Activated CD4-positive, alpha-beta T cell treated with anti-CD3 and anti-CD28 coated beads, Interleukin-2, amount 10 ng/mL, durations not matched to agents 24 days and 14 days (primary cell): ENCODE data around the gene PALLD. TPM values are rescaled to one million over a fixed set of nuclear protein-coding genes. Genes with fewer than 3 reads are reported as not detected.
A peak's percentile ranks its signal among the peaks of the same experiment; 100 is the strongest.

Experiments used
- DNase-seq: peaks from one replicate; pipeline ENCODE4 v3.0.0; 2022
- H3K27ac Mint-ChIP-seq: one replicate; pipeline ENCODE4 v1.8.0; 2022; ENCODE audit warnings: mild to moderate bottlenecking, mixed read lengths
- H3K27me3 Mint-ChIP-seq: one replicate; pipeline ENCODE4 v1.8.0; 2022; ENCODE audit warnings: mixed read lengths
- H3K36me3 Mint-ChIP-seq: one replicate; pipeline ENCODE4 v1.8.0; 2022; ENCODE audit warnings: low read depth, mild to moderate bottlenecking, mixed read lengths
- H3K4me1 Mint-ChIP-seq: one replicate; pipeline ENCODE4 v1.8.0; 2021; ENCODE audit warnings: mixed read lengths
- H3K4me3 Mint-ChIP-seq: one replicate; pipeline ENCODE4 v1.8.0; 2022; ENCODE audit warnings: mild to moderate bottlenecking, moderate library complexity, mixed read lengths
- H3K9me3 Mint-ChIP-seq: one replicate; pipeline ENCODE4 v1.8.0; 2021; ENCODE audit warnings: mixed read lengths
- intact Hi-C: fragments of 100-400 bp; cut with micrococcal nuclease; formaldehyde crosslinking; loops from one replicate; pipeline ENCODE4 v1.15.1; 2023
- total RNA-seq: library from RNA; stranded (reverse); gene quantifications from 2 replicates; pipeline ENCODE4 v1.2.3, GENCODE V29; 2022

Gene PALLD
- total RNA-seq, 1 donor from 2014 or later = 34.3 TPM

DNA sequence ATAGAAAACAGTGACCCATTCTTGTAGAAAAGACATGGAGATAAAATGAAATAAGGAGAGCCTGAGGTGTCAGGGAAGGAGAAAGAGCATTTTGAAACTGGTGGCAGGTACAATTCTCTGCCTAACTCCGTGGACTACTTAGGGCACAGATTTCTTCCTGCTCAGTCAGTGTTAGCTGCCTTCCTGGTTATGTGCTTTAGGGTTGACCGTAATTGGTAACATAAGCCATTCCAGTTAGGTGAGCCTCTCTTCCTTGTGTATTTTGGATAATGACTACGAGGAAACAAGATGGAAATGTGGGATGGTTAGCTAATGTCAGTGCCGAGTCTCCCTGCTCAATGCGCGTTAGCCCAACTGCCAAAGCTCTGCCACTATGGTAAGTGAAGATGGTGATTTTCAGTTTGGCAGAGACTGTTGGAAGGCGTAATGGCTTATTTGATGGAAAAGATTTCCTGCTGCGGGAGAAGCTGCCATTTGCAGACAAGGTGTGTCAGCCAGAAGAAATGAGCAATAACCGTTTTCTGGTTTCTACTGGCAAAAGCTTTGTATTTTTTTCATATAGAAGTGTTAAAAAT is 339.1 kb downstream of the PALLD start:
- DNase-seq = no peak
- no peaks in the 10 kb centered on the region for H3K9me3 Mint-ChIP-seq
- peaks cover 35% of the 10 kb centered on the region for H3K4me1 Mint-ChIP-seq
- no peak overlapping the region for H3K27ac Mint-ChIP-seq
- peaks cover 32% of the 10 kb centered on the region for H3K27me3 Mint-ChIP-seq
- intact Hi-C loops = loop anchor here (10.0 kb wide), 1 partner anchor 351 kb away; the partner anchor contains the start of gene DDX60L
- H3K4me3 Mint-ChIP-seq = no peak overlapping the region
- peaks cover 6% of the 10 kb centered on the region for H3K36me3 Mint-ChIP-seq

DNA sequence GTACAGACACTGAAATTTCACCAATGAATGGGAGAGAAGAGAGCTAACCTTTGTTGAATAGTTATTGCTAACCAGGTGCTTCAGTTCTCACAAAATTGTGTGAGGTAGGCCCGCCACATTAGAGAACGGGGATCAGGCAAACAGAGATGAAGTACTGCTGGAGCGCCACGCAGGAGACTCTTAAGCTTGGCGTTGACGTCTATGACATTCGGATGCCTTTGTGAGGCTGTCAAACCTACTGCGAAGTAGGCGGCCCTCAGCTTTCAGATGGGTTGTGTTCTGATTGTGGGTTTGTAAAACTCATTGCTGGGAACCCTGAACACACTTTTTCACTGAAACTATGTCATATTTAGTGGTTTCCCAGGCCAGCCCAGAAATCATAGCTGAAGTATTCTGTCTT is 339.6 kb downstream of the PALLD start:
- Mint-ChIP-seq H3K27me3 (peaks cover 30% of the 10 kb centered on the region), H3K4me1 (peaks cover 32% of the 10 kb centered on the region), H3K9me3 (no peaks in the 10 kb centered on the region), H3K27ac (no peak overlapping the region), H3K4me3 (no peak overlapping the region), H3K36me3 (peaks cover 6% of the 10 kb centered on the region)
- DNase-seq = no peak
- intact Hi-C loops = loop anchor here (10.0 kb wide), 1 partner anchor 352 kb away; the partner anchor contains the start of gene DDX60L

DNA sequence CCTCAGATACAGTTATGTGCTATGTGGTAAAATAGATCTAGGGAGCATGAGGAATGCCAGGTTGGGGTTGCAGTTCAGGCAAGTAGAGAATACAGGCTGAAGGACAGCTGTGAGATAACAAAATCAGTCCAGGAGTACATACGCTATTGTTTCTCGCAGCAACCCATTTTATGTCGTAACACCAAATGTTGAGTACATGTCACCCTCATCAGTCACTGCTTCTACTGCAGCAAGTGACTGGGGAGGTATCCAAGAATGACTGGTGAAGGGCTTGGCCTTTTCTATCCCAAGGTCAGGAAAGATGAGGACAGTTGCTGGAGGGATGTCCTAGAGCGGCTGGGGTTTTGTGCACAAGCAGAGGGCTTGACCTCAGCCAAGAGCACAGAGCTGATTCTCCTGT is 341.1 kb downstream of the PALLD start:
- DNase-seq = no peak
- Mint-ChIP-seq H3K9me3 (no peaks in the 10 kb centered on the region), H3K4me3 (no peak overlapping the region), H3K27me3 (peaks cover 28% of the 10 kb centered on the region), H3K4me1 (peaks cover 35% of the 10 kb centered on the region), H3K27ac (no peak overlapping the region), H3K36me3 (peaks cover 6% of the 10 kb centered on the region)
- intact Hi-C loops = loop anchor here (1.0 to 10.0 kb wide), 2 partner anchors 26 to 353 kb away; partner anchors contain the start of gene DDX60L

DNA sequence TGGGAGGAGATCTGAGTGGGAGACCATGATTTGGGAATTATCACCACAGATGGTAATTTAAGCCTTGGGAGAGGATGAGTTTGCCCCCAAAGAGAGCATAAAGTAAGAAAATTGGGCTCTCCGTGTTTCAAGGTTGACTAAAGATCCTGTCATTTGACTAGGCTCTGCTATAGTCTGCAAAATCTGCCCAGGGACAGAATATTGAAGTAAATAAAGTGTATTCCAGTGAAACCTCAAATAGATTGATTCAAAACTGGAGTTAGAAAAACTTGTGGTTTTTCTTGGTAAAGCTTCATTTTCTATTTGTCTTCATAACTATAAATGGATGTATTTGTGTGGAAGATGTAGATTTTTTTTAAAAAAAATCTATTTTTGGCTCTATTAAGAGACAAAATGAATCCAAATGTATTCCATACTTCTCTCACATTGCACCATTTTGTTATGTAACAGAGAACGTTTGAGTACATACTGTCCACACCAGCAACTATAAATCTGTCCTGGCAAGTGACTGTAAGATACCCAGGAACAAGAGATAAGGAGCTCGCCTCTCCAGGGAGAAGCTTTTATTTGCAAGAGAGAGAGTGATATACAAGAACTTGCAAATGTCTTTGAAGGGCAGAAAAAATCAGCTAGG is 343.0 kb downstream of the PALLD start:
- H3K9me3 Mint-ChIP-seq = no peaks in the 10 kb centered on the region
- peaks cover 38% of the 10 kb centered on the region for H3K4me1 Mint-ChIP-seq
- peaks cover 6% of the 10 kb centered on the region for H3K36me3 Mint-ChIP-seq
- H3K4me3 Mint-ChIP-seq = peak overlapping the region; percentile 4
- H3K27me3 Mint-ChIP-seq = peaks cover 11% of the 10 kb centered on the region
- intact Hi-C loops = loop anchor here (10.0 kb wide), 1 partner anchor 355 kb away; the partner anchor contains the start of gene DDX60L
- DNase-seq = no peak
- H3K27ac Mint-ChIP-seq = peak overlapping the region; percentile 25

DNA sequence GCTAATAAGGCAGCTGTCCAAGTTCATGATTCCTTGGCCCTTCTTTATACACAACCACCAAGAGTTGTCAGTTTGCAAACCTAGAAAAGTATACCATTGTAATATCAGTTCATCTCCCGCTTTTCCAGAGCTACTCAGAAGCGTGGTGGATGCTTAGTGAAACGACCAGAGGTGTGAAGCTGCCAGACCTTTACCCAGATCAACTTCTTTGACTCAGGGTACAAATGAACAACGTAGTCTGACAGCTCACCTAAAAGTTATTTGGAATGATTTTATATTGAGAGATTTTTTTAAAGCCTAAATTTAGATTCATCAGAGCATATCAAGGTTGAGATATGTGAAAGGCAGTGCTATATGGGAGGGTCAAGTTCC is 343.5 kb downstream of the PALLD start:
- H3K4me3 Mint-ChIP-seq = no peak overlapping the region
- H3K4me1 Mint-ChIP-seq = peaks cover 38% of the 10 kb centered on the region
- no peak overlapping the region for H3K27ac Mint-ChIP-seq
- H3K27me3 Mint-ChIP-seq = peaks cover 7% of the 10 kb centered on the region
- no peaks in the 10 kb centered on the region for H3K9me3 Mint-ChIP-seq
- intact Hi-C loops = no loop called here
- H3K36me3 Mint-ChIP-seq = peaks cover 6% of the 10 kb centered on the region
- DNase-seq = no peak

DNA sequence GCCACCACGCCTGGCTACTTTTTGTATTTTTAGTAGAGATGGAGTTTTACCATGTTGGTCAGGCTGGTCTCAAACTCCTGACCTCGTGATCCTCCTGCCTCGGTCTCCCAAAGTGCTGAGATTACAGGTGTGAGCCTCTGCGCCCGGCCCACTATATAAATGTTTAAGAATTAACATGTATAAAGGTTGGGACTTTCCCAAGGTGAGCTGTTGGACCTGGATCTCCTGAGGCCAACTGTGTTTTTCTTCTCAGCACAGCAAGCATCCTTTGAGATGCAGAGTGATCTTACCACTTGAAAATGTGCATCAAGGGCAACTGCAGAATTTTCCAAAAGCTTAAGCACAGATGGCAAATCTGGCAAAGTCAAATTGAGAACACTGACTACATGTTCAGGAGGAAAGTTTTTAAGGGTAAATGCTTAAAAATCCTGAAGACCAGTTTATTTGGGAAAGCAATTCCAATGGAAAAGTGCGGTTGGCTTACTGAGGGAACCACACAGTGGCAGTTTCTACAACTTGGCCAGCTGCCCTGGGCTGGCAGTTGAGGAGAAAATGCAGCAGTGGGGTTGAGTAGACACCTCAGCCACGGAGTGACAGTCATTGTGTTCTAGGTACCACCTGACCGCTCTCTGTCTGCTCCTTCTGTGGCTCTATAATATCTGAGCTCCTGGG is 344.3 kb downstream of the PALLD start:
- intact Hi-C loops = no loop called here
- H3K36me3 Mint-ChIP-seq = peaks cover 6% of the 10 kb centered on the region

DNA sequence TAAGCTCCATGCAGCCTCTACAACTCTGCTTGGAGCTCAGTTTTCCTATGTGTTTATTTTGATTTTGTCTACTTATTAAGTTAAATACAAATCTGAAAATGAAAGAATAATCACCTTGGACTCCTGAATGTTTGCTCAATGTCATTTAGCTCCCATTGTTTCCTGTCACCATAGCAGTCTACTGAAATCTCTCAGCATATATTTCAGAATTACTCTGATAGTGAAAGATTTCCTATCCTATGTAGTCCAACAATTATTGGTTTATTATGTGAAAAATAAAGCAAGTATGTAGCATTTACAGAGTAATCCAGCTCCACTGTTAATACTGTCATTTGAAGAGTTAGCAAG is 344.8 kb downstream of the PALLD start:
- Mint-ChIP-seq H3K36me3 (peaks cover 6% of the 10 kb centered on the region), H3K4me1 (peaks cover 32% of the 10 kb centered on the region), H3K27me3 (peaks cover 4% of the 10 kb centered on the region), H3K9me3 (no peaks in the 10 kb centered on the region), H3K4me3 (peak overlapping the region; percentile 46), H3K27ac (no peak overlapping the region)
- intact Hi-C loops = no loop called here
- DNase-seq = no peak

More for the DNA sequence above, 344.3 kb downstream of the PALLD start:
- H3K27me3 Mint-ChIP-seq = peaks cover 4% of the 10 kb centered on the region
- DNase-seq = no peak
- no peak overlapping the region for H3K27ac Mint-ChIP-seq
- peak overlapping the region; percentile 46 for H3K4me3 Mint-ChIP-seq
- no peaks in the 10 kb centered on the region for H3K9me3 Mint-ChIP-seq
- H3K4me1 Mint-ChIP-seq = peaks cover 35% of the 10 kb centered on the region

DNA sequence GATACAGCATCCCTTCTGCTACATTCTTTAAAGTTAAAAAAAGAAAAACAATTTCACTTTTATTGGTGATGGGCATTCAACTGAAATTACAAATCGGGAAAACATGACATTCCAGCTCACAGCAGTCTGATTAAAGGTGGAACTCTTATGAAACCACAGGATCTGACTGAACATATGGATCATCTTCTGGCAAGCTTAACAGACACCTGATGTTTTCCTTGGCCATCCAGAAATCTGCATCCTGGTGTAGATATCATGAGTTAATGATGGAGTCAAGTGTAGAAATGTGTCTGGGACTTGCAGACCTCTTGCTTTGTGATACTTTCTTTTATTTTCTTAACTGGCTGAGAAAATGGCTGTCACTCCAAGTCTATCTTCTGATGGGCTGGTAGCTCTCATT is 345.3 kb downstream of the PALLD start:
- Mint-ChIP-seq H3K27me3 (peaks cover 4% of the 10 kb centered on the region), H3K36me3 (peaks cover 6% of the 10 kb centered on the region), H3K4me1 (peaks cover 28% of the 10 kb centered on the region), H3K27ac (no peak overlapping the region), H3K4me3 (no peak overlapping the region), H3K9me3 (no peaks in the 10 kb centered on the region)
- intact Hi-C loops = no loop called here
- no peak for DNase-seq

DNA sequence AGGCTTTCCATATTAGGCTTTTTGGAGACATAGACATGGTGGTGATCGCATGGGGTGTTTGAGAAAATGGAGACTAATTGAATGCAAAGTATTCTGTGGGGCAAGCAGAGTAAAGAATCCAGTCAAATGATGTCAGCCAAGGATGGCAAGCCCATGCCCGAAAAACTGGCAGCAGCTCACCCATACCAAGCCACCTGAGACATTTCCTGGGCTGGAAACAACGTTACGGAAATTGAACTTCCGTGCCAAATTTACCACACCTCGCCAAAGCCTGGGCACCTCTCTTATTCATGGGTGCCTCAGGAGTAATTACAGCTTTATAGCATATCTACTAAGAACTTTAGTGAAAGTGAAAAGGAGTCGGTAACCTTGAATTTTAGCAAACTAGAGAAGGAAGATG is 346.8 kb downstream of the PALLD start:
- no peak overlapping the region for H3K4me3 Mint-ChIP-seq
- peaks cover 4% of the 10 kb centered on the region for H3K27me3 Mint-ChIP-seq
- no peak overlapping the region for H3K27ac Mint-ChIP-seq
- DNase-seq = no peak
- H3K9me3 Mint-ChIP-seq = no peaks in the 10 kb centered on the region
- H3K36me3 Mint-ChIP-seq = no peaks in the 10 kb centered on the region
- intact Hi-C loops = no loop called here
- H3K4me1 Mint-ChIP-seq = peaks cover 24% of the 10 kb centered on the region

DNA sequence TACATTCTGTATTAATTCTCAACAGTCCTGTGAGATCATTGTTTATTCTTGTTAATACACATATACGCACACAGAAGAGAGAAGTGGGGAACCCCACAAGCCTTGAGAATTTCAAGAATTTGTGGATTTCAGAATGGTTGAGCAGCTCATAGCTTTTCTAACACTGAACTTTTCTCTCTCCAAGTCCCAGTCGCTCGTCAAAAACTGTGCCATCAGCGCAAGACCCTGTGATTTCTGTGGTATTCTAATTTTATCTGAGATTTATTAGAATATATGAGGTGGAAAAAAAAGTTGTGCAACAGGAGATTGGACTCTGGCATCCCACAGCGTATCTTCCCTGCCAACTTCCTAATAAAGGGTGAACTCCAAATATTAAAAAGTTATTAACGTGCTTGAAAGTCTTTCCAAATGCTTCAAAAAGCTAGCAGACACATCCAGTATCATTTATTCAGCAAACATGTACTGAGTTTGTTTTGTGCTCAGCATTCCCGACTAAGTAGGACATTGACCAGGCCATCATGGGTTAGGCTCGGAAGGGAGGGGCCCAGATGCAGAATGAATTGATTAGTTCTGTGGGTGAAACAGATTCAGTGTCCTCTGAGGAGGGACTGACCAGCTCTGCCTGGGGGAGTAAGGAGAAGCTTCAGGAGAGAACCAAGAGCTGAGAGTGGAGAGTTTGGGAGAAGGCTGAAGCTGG is 347.6 kb downstream of the PALLD start:
- no peak for DNase-seq
- no peak overlapping the region for H3K27ac Mint-ChIP-seq
- no peaks in the 10 kb centered on the region for H3K36me3 Mint-ChIP-seq
- no peaks in the 10 kb centered on the region for H3K9me3 Mint-ChIP-seq
- peaks cover 4% of the 10 kb centered on the region for H3K27me3 Mint-ChIP-seq
- no peak overlapping the region for H3K4me3 Mint-ChIP-seq
- intact Hi-C loops = no loop called here
- H3K4me1 Mint-ChIP-seq = peaks cover 26% of the 10 kb centered on the region

DNA sequence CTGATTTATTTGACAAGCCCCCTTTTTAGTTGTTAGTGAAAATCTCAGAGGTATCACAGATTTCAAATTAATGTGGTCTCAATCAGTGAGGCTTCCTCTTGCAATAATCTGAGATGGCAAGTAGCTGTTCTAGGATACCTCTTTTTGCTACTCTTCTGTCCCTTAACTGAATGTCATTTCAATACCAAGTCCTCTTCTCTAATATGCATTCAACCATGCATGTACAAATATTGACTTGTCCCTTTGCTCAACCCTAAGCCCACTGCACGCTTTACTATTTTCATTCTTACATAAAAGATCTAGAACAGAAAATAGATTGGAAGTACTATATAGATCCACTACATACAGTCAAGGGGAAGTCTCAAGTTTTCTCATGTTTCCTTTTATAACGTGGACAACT is 349.0 kb downstream of the PALLD start:
- peaks cover 20% of the 10 kb centered on the region for H3K4me1 Mint-ChIP-seq
- no peaks in the 10 kb centered on the region for H3K36me3 Mint-ChIP-seq
- intact Hi-C loops = no loop called here
- DNase-seq = no peak
- no peak overlapping the region for H3K4me3 Mint-ChIP-seq
- H3K27ac Mint-ChIP-seq = no peak overlapping the region
- H3K27me3 Mint-ChIP-seq = peaks cover 4% of the 10 kb centered on the region
- H3K9me3 Mint-ChIP-seq = no peaks in the 10 kb centered on the region

DNA sequence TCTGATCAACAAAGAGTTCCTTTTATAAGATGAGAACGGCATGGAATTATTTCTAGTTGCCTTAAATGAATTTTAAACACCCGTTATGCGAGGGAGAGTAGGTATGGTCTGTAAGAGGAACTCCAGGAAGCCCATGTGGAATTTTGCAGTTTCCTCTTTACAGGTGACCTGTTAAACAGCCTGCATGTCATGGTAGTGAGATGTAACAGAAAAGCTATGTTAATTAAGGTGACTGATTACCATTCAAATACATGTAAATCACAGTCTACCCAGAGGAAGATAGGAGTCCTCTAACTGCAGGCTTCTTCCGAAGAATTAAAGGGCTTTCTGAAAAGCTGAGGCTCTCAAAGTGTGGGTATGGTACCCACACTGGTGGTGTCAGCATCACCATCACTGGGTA is 349.6 kb downstream of the PALLD start:
- no peak for DNase-seq
- Mint-ChIP-seq H3K9me3 (no peaks in the 10 kb centered on the region), H3K4me1 (peaks cover 20% of the 10 kb centered on the region), H3K27ac (no peak overlapping the region), H3K27me3 (peaks cover 4% of the 10 kb centered on the region), H3K36me3 (no peaks in the 10 kb centered on the region), H3K4me3 (no peak overlapping the region)
- intact Hi-C loops = no loop called here

DNA sequence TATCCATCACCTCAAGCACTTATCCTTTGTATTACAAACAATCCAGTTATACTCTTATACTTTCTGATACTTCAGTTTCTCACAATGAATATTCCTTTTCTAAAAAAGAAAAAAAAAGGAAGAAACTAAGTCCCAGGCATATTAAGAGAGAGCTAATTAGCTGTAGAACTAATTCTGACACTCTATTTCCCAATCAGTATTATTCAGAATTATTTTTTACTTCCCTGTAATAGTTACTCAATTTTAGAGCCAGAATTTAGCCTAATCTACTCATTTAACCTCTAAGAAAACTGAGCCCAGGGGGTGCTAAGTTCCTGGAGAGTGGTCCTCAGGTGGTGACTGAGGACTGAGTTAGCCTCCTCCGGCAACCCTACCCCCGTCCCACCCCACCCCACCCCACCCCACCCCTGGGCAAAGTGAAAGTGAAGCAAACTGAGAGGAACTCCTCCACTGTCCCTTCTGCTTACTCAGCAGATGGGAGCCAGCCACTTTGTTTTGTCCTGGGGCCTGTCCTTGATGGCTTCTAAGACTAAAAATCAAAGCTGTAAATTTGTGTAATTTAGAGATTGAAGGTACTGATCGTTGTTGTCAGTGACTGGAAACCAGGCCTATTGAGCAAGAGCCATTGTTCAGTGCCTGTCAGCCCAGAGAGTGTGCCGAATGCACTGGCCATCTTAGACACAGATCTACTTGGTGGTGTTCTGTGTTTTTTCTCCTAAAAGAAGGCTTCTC is 351.1 kb downstream of the PALLD start:
- peaks cover 2% of the 10 kb centered on the region for H3K27me3 Mint-ChIP-seq
- no peaks in the 10 kb centered on the region for H3K9me3 Mint-ChIP-seq
- no peak for DNase-seq
- no peaks in the 10 kb centered on the region for H3K36me3 Mint-ChIP-seq
- no peak overlapping the region for H3K27ac Mint-ChIP-seq
- H3K4me1 Mint-ChIP-seq = peaks cover 14% of the 10 kb centered on the region
- peak overlapping the region; percentile 11 for H3K4me3 Mint-ChIP-seq
- intact Hi-C loops = no loop called here
